DND-41 (cell line): ENCODE measurements around the gene TFG.

ENCODE experiments used
- ATAC-seq: fragments of 200-7000 bp; cut with Tn5 transposase; 3 replicates; pipeline ENCODE4 v1.9.1; 2021; ENCODE audit warnings: low read depth; ENCODE audit not compliant: insufficient read depth
- DNase-seq: peaks from one replicate; pipeline ENCODE4 v3.0.0-alpha.2; 2020
- H2AFZ ChIP-seq: 2 replicates; pipeline ENCODE4 v1.6.0; 2012; ENCODE audit warnings: low read depth, low read length
- H3K27ac ChIP-seq: 2 replicates; pipeline ENCODE4 v1.5.1; 2012; ENCODE audit warnings: low read length, inconsistent platforms
- H3K27me3 ChIP-seq: fragments of 200-600 bp; sonication (generic); 2 replicates; pipeline ENCODE4 v1.6.0; 2012; ENCODE audit warnings: low read length, mild to moderate bottlenecking, inconsistent platforms; ENCODE audit not compliant: insufficient read depth, poor library complexity
- H3K36me3 ChIP-seq: 2 replicates; pipeline ENCODE4 v1.5.1; 2012; ENCODE audit warnings: low read length, inconsistent platforms; ENCODE audit not compliant: insufficient read depth
- H3K4me1 ChIP-seq: 2 replicates; pipeline ENCODE4 v1.5.1; 2012; ENCODE audit warnings: mild to moderate bottlenecking, low read length; ENCODE audit not compliant: insufficient read depth
- H3K4me2 ChIP-seq: 2 replicates; pipeline ENCODE4 v1.6.0; 2012; ENCODE audit warnings: mild to moderate bottlenecking, moderate library complexity, low read length, inconsistent platforms; ENCODE audit not compliant: insufficient read depth
- H3K4me3 ChIP-seq, 2 experiments: fragments of 200-600 bp in 1 of 2; shearing (Covaris generic) in 1 of 2; 2 replicates each; pipeline ENCODE4 v1.5.1; 2012 to 2016; ENCODE audit warnings: inconsistent platforms in 2 of 2, low read length in 2 of 2, mild to moderate bottlenecking in 2 of 2, low read depth in 1 of 2, moderate library complexity in 1 of 2
- H3K79me2 ChIP-seq: 2 replicates; pipeline ENCODE4 v1.6.0; 2012; ENCODE audit warnings: low read length, inconsistent platforms; ENCODE audit not compliant: insufficient read depth
- H3K9ac ChIP-seq: 2 replicates; pipeline ENCODE4 v1.6.0; 2012; ENCODE audit warnings: low read depth, mild to moderate bottlenecking, inconsistent platforms, low read length, moderate library complexity
- H3K9me3 ChIP-seq: 2 replicates; pipeline ENCODE4 v1.5.1; 2012; ENCODE audit warnings: low read length, moderate library complexity, mild to moderate bottlenecking, inconsistent platforms; ENCODE audit not compliant: insufficient read depth, severe bottlenecking
- H4K20me1 ChIP-seq: 2 replicates; pipeline ENCODE4 v1.6.0; 2012; ENCODE audit warnings: low read length; ENCODE audit not compliant: insufficient read depth
- CTCF ChIP-seq: IDR thresholded peaks from 2 replicates; pipeline ENCODE4 v1.5.1; 2012; ENCODE audit warnings: borderline replicate concordance, low read length, moderate library complexity, mild to moderate bottlenecking; ENCODE audit not compliant: poor library complexity, severe bottlenecking; ENCODE audit errors: extremely low read depth
- EZH2 ChIP-seq: IDR thresholded peaks from 3 replicates; pipeline ENCODE4 v1.6.1; 2012; ENCODE audit warnings: borderline replicate concordance, low read depth, mild to moderate bottlenecking, moderate library complexity, low read length, inconsistent platforms; ENCODE audit not compliant: severe bottlenecking

TFG gene

GRCh38 chr3:100726706-100727105, 17.4 kb downstream of the TFG start:
- Histone ChIP-seq H3K4me2 (no peak overlapping the region), H3K9me3 (no peaks in the 10 kb centered on the region), H3K9ac (no peak overlapping the region), H3K27me3 (no peaks in the 10 kb centered on the region), H3K4me1 (no peaks in the 10 kb centered on the region), H3K36me3 (peaks cover 87% of the 10 kb centered on the region), H3K27ac (no peak overlapping the region), H2AFZ (no peak overlapping the region), H3K4me3 (no peak overlapping the region), H4K20me1 (peaks cover 34% of the 10 kb centered on the region), H3K79me2 (peaks cover 82% of the 10 kb centered on the region)
- TF ChIP-seq CTCF (no peak), EZH2 (no peak)
- no peak for DNase-seq
- 0 out of 3 replicates have a peak, but pooled peaks have one; percentile 19 for ATAC-seq

- no peak for TF ChIP-seq CTCF
- no peak for TF ChIP-seq EZH2
- Histone ChIP-seq H3K4me1 (no peaks in the 10 kb centered on the region), H3K9me3 (no peaks in the 10 kb centered on the region), H4K20me1 (peaks cover 33% of the 10 kb centered on the region), H3K4me2 (no peak overlapping the region), H3K27me3 (no peaks in the 10 kb centered on the region), H3K36me3 (peaks cover 86% of the 10 kb centered on the region), H3K79me2 (peaks cover 58% of the 10 kb centered on the region), H3K27ac (no peak overlapping the region), H3K9ac (no peak overlapping the region), H2AFZ (no peak overlapping the region), H3K4me3 (no peak overlapping the region)
- ATAC-seq, result no peak
- DNase-seq, result no peak
Measured at GRCh38 chr3:100730524-100730923, 21.2 kb downstream of the TFG start.

- Histone ChIP-seq H4K20me1 (peaks cover 17% of the 10 kb centered on the region; the same call in 1 of the 2 replicates), H3K9me3 (no peaks in the 10 kb centered on the region), H3K4me3 (no peak overlapping the region), H3K79me2 (peaks cover 40% of the 10 kb centered on the region), H3K4me2 (no peak overlapping the region), H3K27ac (no peak overlapping the region), H3K9ac (no peak overlapping the region), H2AFZ (no peak overlapping the region), H3K4me1 (no peaks in the 10 kb centered on the region), H3K36me3 (peaks cover 86% of the 10 kb centered on the region), H3K27me3 (no peaks in the 10 kb centered on the region)
- ATAC-seq, result no peak
- TF ChIP-seq EZH2, result no peak
- TF ChIP-seq CTCF, result no peak
- no peak for DNase-seq
Measured at GRCh38 chr3:100732435-100732834, 23.1 kb downstream of the TFG start.

- Histone ChIP-seq H3K9me3 (no peaks in the 10 kb centered on the region), H3K79me2 (peaks cover 10% of the 10 kb centered on the region), H3K27ac (no peak overlapping the region), H3K36me3 (peaks cover 96% of the 10 kb centered on the region), H2AFZ (no peak overlapping the region), H3K4me2 (no peak overlapping the region), H3K27me3 (no peaks in the 10 kb centered on the region), H3K4me1 (no peaks in the 10 kb centered on the region), H4K20me1 (peaks cover 3% of the 10 kb centered on the region; the same call in 1 of the 2 replicates), H3K9ac (no peak overlapping the region), H3K4me3 (no peak overlapping the region)
- ATAC-seq, result peak; percentile 50; the same call in 2 of the 3 replicates
- TF ChIP-seq EZH2, result no peak
- TF ChIP-seq CTCF, result peak; percentile 54
- no peak for DNase-seq
Measured at GRCh38 chr3:100737334-100737733, 28.0 kb downstream of the TFG start.
